IMR-90 (cell line): ENCODE measurements around the gene SYT2. TPM values are rescaled to one million over a fixed set of nuclear protein-coding genes. Genes with fewer than 3 reads are reported as not detected.

Experiments used
- ATAC-seq: fragments of 200-7000 bp; cut with Tn5 transposase; 2 replicates; pipeline ENCODE4 v1.9.1; 2020; ENCODE audit warnings: low read depth, mild to moderate bottlenecking, moderate library complexity
- BruUV-seq: library from RNA; stranded (reverse); fragments of 400-500 nt; replicated peaks from 2 replicates; lab custom pipeline; 2021; lab: Mats Ljungman, UMichigan
- CTCF ChIA-PET: fragments of 300-600 bp; formaldehyde crosslinking; extraction: SDS; loops from one replicate; lab custom pipeline; 2021; ENCODE audit warnings: antibody characterized with exemption; lab: Yijun Ruan, JAX
- POLR2A ChIA-PET: fragments of 300-600 bp; sonication (Branson Sonifier 250); formaldehyde crosslinking; loops from one replicate; lab custom pipeline; 2022; ENCODE audit warnings: antibody characterized with exemption; ENCODE audit not compliant: unreplicated experiment; lab: Charles Lee
- DNase-seq: peaks from one replicate; pipeline ENCODE4 v3.0.0; 2013
- H2AFZ ChIP-seq: replicated peaks from 2 replicates; pipeline ENCODE3; 2013; ENCODE audit warnings: low read length, mild to moderate bottlenecking; ENCODE audit not compliant: poor library complexity
- H2AK5ac ChIP-seq: 2 replicates; pipeline ENCODE4 v1.6.1; 2013; ENCODE audit warnings: low read depth, low read length, inconsistent platforms
- H2AK9ac ChIP-seq: replicated peaks from 2 replicates; pipeline ENCODE3; 2013; ENCODE audit warnings: mild to moderate bottlenecking, low read depth, low read length, moderate library complexity; ENCODE audit not compliant: poor library complexity
- H2BK120ac ChIP-seq: 2 replicates; pipeline ENCODE4 v1.6.1; 2013; ENCODE audit warnings: low read depth, low read length, inconsistent platforms
- H2BK15ac ChIP-seq: 3 replicates; pipeline ENCODE4 v1.6.1; 2013; ENCODE audit warnings: low read depth, low read length, inconsistent platforms
- H2BK20ac ChIP-seq: 2 replicates; pipeline ENCODE4 v1.6.1; 2013; ENCODE audit warnings: low read depth, mild to moderate bottlenecking, inconsistent platforms, low read length, moderate library complexity
- H2BK5ac ChIP-seq: 2 replicates; pipeline ENCODE4 v1.6.1; 2013; ENCODE audit warnings: mild to moderate bottlenecking, low read depth, low read length, inconsistent platforms; ENCODE audit not compliant: poor library complexity, severe bottlenecking
- H3K14ac ChIP-seq: replicated peaks from 2 replicates; pipeline ENCODE4 v1.6.1; 2013; ENCODE audit warnings: low read depth, low read length, inconsistent platforms
- H3K18ac ChIP-seq: 2 replicates; pipeline ENCODE4 v1.6.1; 2013; ENCODE audit warnings: low read depth, low read length, control low read depth
- H3K23ac ChIP-seq: 2 replicates; pipeline ENCODE4 v1.6.1; 2013; ENCODE audit warnings: low read depth, low read length, inconsistent platforms
- H3K27ac ChIP-seq: 2 replicates; pipeline ENCODE4 v1.5.1; 2013; ENCODE audit warnings: mild to moderate bottlenecking, control low read depth, low read length; ENCODE audit not compliant: insufficient read depth
- H3K27me3 ChIP-seq: 2 replicates; pipeline ENCODE4 v1.6.1; 2013; ENCODE audit warnings: low read length; ENCODE audit not compliant: control insufficient read depth, insufficient read depth
- H3K36me3 ChIP-seq: 2 replicates; pipeline ENCODE4 v1.6.1; 2013; ENCODE audit warnings: low read length, mixed read lengths; ENCODE audit not compliant: control insufficient read depth, insufficient read depth
- H3K4ac ChIP-seq: 2 replicates; pipeline ENCODE4 v1.6.1; 2013; ENCODE audit warnings: low read depth, low read length, inconsistent platforms
- H3K4me1 ChIP-seq: 2 replicates; pipeline ENCODE4 v1.6.1; 2013; ENCODE audit warnings: low read length, mixed read lengths; ENCODE audit not compliant: control insufficient read depth, insufficient read depth
- H3K4me2 ChIP-seq: 2 replicates; pipeline ENCODE4 v1.6.1; 2013; ENCODE audit warnings: low read depth, mild to moderate bottlenecking, control low read depth, low read length, moderate library complexity
- H3K4me3 ChIP-seq: 2 replicates; pipeline ENCODE4 v1.5.1; 2013; ENCODE audit warnings: low read depth, mild to moderate bottlenecking, control low read depth, low read length, moderate library complexity; ENCODE audit not compliant: insufficient read depth
- H3K56ac ChIP-seq: 2 replicates; pipeline ENCODE4 v1.6.1; 2013; ENCODE audit warnings: low read length, inconsistent platforms; ENCODE audit not compliant: insufficient read depth; ENCODE audit errors: extremely low read depth
- H3K79me1 ChIP-seq, 2 experiments: 2 replicates each; pipeline ENCODE4 v1.6.1; 2013; ENCODE audit warnings: low read length in 2 of 2, inconsistent platforms in 1 of 2, low read depth in 1 of 2
- H3K9ac ChIP-seq: 2 replicates; pipeline ENCODE4 v1.6.1; 2013; ENCODE audit warnings: low read depth, low read length, control low read depth
- H3K9me1 ChIP-seq: 2 replicates; pipeline ENCODE4 v1.6.1; 2013; ENCODE audit warnings: low read length, inconsistent platforms; ENCODE audit not compliant: insufficient read depth
- H3K9me3 ChIP-seq: 2 replicates; pipeline ENCODE4 v1.6.1; 2013; ENCODE audit warnings: low read length; ENCODE audit not compliant: control insufficient read depth, insufficient read depth
- H4K20me1 ChIP-seq: 2 replicates; pipeline ENCODE4 v1.6.1; 2013; ENCODE audit warnings: low read length, inconsistent platforms; ENCODE audit not compliant: insufficient read depth
- H4K5ac ChIP-seq: 2 replicates; pipeline ENCODE4 v1.6.1; 2013; ENCODE audit warnings: mild to moderate bottlenecking, low read depth, low read length, control low read depth
- H4K8ac ChIP-seq, 2 experiments: 2 replicates each; pipeline ENCODE4 v1.6.1; 2013; ENCODE audit warnings: low read depth in 2 of 2, low read length in 2 of 2, control low read depth in 1 of 2, inconsistent platforms in 1 of 2
- H4K91ac ChIP-seq: 2 replicates; pipeline ENCODE4 v1.6.1; 2013; ENCODE audit warnings: low read depth, low read length, inconsistent platforms; ENCODE audit not compliant: insufficient read depth
- POLR2A ChIP-seq: IDR thresholded peaks from 2 replicates; pipeline ENCODE4 v1.6.1; 2012; ENCODE audit warnings: mild to moderate bottlenecking, low read depth, low read length
- SMC3 ChIP-seq: fragments of 150-350 bp; IDR thresholded peaks from 2 replicates; pipeline ENCODE4 v1.6.1; 2016; ENCODE audit warnings: low read depth, mild to moderate bottlenecking, antibody characterized with exemption, low read length, moderate library complexity
- WGBS, 2 experiments: methylation state at CpG; one replicate each; pipeline versions ENCODE4 v1.1.5 to v1.1.7; 2013; ENCODE audit warnings: missing lambda C conversion rate in 2 of 2; ENCODE audit not compliant: insufficient read length in 1 of 2; ENCODE audit errors: extremely low coverage in 2 of 2; 5-methylcytosine and 5-hydroxymethylcytosine counted together
- dilution Hi-C: fragments of 300-500 bp; cut with HindIII; formaldehyde crosslinking; loops from one replicate; pipeline ENCODE4 v1.14.3; 2018; ENCODE audit warnings: low sequenced_read_pairs; ENCODE audit not compliant: unreplicated experiment
- in situ Hi-C: fragments of 300-500 bp; cut with MboI; formaldehyde crosslinking; loops from 3 replicates; pipeline ENCODE4 v1.14.3; 2019; ENCODE audit warnings: low sequenced_read_pairs, inconsistent platforms, mixed read lengths
- intact Hi-C: fragments of 100-400 bp; cut with micrococcal nuclease; formaldehyde crosslinking; loops from 2 replicates; pipeline ENCODE4 v1.10.0; 2022
- polyA plus RNA-seq, 3 experiments: library from polyadenylated mRNA; depleted of rRNA; stranded (reverse); fragments of >200 nt; gene quantifications; 2 replicates each; pipeline ENCODE4 v1.2.3, GENCODE V29; 2012; ENCODE audit warnings: low replicate concordance in 1 of 3
- total RNA-seq: library from RNA; depleted of rRNA; stranded (reverse); fragments of >200 nt; gene quantifications from 2 replicates; pipeline ENCODE4 v1.2.3, GENCODE V29; 2012

SYT2 gene
- total and polyA plus RNA-seq, 2 of the 4 experiments (the other 2 are of a cell fraction): under 0.01 TPM

GRCh38 chr1:202689493-202690342 lies 20.5 kb downstream of the SYT2 start:
- Histone ChIP-seq H3K27me3 (peaks cover 64% of the 10 kb centered on the region), H3K27ac (no peak overlapping the region), H3K79me1 (no peaks in the 10 kb centered on the region), H3K56ac (no peak overlapping the region), H2AK9ac (no peak overlapping the region), H4K8ac (no peak overlapping the region), H2AK5ac (no peak overlapping the region), H3K9me3 (no peaks in the 10 kb centered on the region), H3K18ac (no peak overlapping the region), H3K9me1 (0 out of 2 replicates have a peak, but pooled peaks cover 3% of the 10 kb centered on the region), H2BK15ac (no peak overlapping the region), H3K4me1 (no peaks in the 10 kb centered on the region), H2BK5ac (no peak overlapping the region), H3K4me3 (no peak overlapping the region), H4K5ac (no peak overlapping the region), H3K23ac (no peak overlapping the region), H3K9ac (no peak overlapping the region), H3K36me3 (no peaks in the 10 kb centered on the region), H2AFZ (no peak overlapping the region), H3K14ac (no peak overlapping the region), H2BK120ac (no peak overlapping the region), H2BK20ac (no peak overlapping the region), H4K91ac (no peak overlapping the region), H3K4me2 (no peak overlapping the region), H4K20me1 (no peaks in the 10 kb centered on the region), H3K4ac (no peak overlapping the region)
- ATAC-seq: no peak
- no TSS peak for BruUV-seq
- ChIA-PET POLR2A (no interaction called here), CTCF (interaction anchor here (0.6 kb wide), 1 partner anchor 263 kb away, joined by 3 read pairs; no protein-coding TSS in a partner anchor)
- 69% methylated on average over 2 of the region's 9 CpGs; no CpG with 5 or more reads in 1 of the 2 experiments for WGBS, 2 experiments
- intact Hi-C loops: no loop called here
- no peak for DNase-seq
- in situ Hi-C loops: no loop called here
- dilution Hi-C loops: no loop called here
- TF ChIP-seq SMC3 (no peak), POLR2A (no peak)
